Stimulated activated CD8-positive, alpha-beta memory T cell treated with anti-CD3 and anti-CD28 coated beads, Interleukin-7, amount 100 ng/mL, for 4 hours (primary cell): ENCODE results near the gene JAKMIP3.

Source experiments
- DNase-seq, 2 donors: peaks; one replicate each; pipeline ENCODE4 v3.0.0-alpha.2; 2020; ENCODE audit warnings: low read depth in 2 of 2

JAKMIP3 gene

GRCh38 chr10:132043861-132044695, 21.7 kb upstream of the JAKMIP3 start:
- DNase-seq, result no peak

GRCh38 chr10:132044803-132045202, 20.9 kb upstream of the JAKMIP3 start:
- no peak for DNase-seq

GRCh38 chr10:132045324-132045723, 20.4 kb upstream of the JAKMIP3 start:
- no peak for DNase-seq

GRCh38 chr10:132047575-132048293, 18.0 kb upstream of the JAKMIP3 start:
- no peak for DNase-seq

GRCh38 chr10:132048294-132048667, 17.5 kb upstream of the JAKMIP3 start:
- DNase-seq, result no peak

- no peak for DNase-seq
Observed at GRCh38 chr10:132050191-132050590, 15.6 kb upstream of the JAKMIP3 start.

GRCh38 chr10:132052124-132052523, 13.6 kb upstream of the JAKMIP3 start:
- DNase-seq, result no peak

- DNase-seq, result no peak
Observed at GRCh38 chr10:132054564-132054963, 11.2 kb upstream of the JAKMIP3 start.

- no peak for DNase-seq
Observed at GRCh38 chr10:132055616-132056015, 10.1 kb upstream of the JAKMIP3 start.

- no peak for DNase-seq
Observed at GRCh38 chr10:132056663-132057062, 9.1 kb upstream of the JAKMIP3 start.

- DNase-seq, result no peak
Observed at GRCh38 chr10:132057191-132057681, 8.5 kb upstream of the JAKMIP3 start.

- DNase-seq, result no peak
Observed at GRCh38 chr10:132058111-132058745, 7.5 kb upstream of the JAKMIP3 start.

- no peak for DNase-seq
Observed at GRCh38 chr10:132058793-132059759, 6.7 kb upstream of the JAKMIP3 start.

- DNase-seq, result no peak
Observed at GRCh38 chr10:132059760-132060508, 5.8 kb upstream of the JAKMIP3 start.

- DNase-seq, result no peak
Observed at GRCh38 chr10:132061030-132061429, 4.7 kb upstream of the JAKMIP3 start.

GRCh38 chr10:132061465-132061864, 4.3 kb upstream of the JAKMIP3 start:
- no peak for DNase-seq

GRCh38 chr10:132062116-132062515, 3.6 kb upstream of the JAKMIP3 start:
- no peak for DNase-seq

- no peak for DNase-seq
Observed at GRCh38 chr10:132062641-132063390, 2.9 kb upstream of the JAKMIP3 start.

- no peak for DNase-seq
Observed at GRCh38 chr10:132063432-132063831, 2.3 kb upstream of the JAKMIP3 start.
